ENCODE measurements around the gene LTB4R.

GRCh38 chr14:24264298-24264697 lies 47.0 kb upstream of the LTB4R start:
- no peak for TF ChIP-seq CTCF (conservative IDR thresholded peaks at IDR 0.05)
- no peak for TF ChIP-seq ZFX (IDR thresholded peaks at IDR 0.05)

Data from C4-2B (cell line).